ENCODE data around the gene TRAPPC2B. TPM values are rescaled to one million over a fixed set of nuclear protein-coding genes. Genes with fewer than 3 reads are reported as not detected.

TRAPPC2B gene
- 12.1 TPM for polyA plus RNA-seq (ENCODE audit: insufficient read length)

DNA sequence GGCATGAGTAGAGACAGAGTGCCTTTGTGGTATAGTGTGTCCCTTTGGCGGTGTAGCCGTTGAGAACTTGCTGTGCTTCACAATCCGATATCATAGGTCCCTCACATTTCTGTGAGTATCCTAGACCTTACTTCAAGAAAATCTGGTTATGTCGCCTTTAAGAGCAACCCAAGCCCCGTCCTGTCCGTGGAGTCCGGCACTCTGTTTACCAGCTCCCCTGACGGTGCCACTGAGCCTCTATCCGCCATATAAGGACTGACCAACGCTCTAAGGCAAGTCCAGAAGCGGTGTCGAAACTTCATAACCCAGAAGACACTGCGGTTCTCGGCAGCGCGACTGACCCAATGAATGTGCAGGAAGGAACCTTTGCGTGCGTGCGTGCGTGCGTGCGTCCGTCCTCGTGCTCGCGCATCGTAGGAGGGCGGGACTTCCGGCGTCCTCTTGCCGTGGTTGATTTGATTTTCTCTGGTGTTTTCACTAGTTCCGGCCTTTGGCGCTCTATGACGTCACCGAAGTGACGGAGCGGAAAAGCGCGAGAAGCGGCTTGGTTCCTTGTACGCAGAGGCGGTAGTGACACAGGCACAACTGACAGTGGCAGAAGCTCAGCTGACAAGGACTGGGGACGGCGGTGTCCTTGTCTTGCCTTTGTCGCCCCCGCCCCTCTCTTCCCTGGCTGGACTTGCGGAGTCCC is at the start of gene TRAPPC2B, which contains the start of gene ZNF547:
TRAPPC2B (plus strand) TSS at position 555 of the 691 bp plus-strand sequence. CDS start 1,283 bp downstream, outside the sequence.
ZNF547 (plus strand) TSS at position 555 of the 691 bp plus-strand sequence. CDS start 5,005 bp downstream, outside the sequence.
- peak; percentile 100 for DNase-seq

DNA sequence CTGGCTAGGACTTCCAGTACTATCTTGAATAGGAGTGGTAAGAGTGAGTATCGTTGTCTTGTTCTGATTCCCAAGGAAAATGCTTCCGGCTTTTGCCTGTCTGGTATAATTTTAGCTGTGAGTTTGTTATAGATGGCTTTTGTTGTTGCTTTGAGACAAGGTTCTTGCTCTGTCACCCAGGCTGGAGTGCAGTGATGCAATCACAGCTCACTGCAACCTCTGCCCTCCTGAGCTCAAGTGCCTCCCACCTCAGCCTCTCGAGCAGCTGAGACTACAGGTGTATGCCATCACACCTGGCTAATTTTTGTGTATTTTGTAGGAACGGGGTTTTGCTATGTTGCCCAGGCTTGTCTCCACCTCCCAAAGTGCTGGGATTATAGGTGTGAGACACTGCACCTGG is 49.2 kb upstream of the TRAPPC2B start:
- DNase-seq: no peak

DNA sequence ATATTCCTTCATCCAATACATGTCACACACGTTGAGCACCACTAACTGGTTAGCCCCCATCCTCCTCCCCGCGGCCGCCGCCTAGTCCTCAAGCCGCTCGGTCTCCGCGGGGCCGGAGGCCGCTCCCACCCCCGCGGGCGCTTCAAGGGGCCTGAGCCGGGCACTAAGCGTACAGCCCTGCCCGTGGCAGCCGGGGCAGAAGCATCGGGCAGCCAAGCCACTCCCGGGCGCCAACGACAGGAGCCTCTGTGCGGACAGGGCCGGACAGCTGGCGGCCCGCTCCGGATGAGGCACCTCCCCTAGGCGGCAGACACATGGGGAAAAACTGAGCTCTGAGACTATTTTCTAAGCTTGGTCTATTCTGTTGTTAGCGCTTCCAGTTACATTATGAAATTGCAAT is 45.8 kb upstream of the TRAPPC2B start:
- no peak for DNase-seq

DNA sequence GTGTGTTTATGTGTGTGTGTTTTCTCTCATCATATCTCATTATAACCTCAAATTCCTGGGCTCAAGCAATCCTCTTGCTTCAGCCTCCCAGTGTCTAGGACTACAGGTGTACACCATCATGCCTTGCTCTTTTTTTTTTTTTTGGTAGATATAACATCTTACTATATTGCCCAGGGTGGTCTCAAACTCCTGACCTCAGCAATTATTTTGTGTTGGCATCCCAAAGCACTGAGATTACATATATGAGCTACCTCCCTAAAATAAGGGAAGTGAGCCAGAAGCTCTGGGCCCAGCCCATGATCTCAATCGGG is 43.5 kb upstream of the TRAPPC2B start:
- no peak for DNase-seq

DNA sequence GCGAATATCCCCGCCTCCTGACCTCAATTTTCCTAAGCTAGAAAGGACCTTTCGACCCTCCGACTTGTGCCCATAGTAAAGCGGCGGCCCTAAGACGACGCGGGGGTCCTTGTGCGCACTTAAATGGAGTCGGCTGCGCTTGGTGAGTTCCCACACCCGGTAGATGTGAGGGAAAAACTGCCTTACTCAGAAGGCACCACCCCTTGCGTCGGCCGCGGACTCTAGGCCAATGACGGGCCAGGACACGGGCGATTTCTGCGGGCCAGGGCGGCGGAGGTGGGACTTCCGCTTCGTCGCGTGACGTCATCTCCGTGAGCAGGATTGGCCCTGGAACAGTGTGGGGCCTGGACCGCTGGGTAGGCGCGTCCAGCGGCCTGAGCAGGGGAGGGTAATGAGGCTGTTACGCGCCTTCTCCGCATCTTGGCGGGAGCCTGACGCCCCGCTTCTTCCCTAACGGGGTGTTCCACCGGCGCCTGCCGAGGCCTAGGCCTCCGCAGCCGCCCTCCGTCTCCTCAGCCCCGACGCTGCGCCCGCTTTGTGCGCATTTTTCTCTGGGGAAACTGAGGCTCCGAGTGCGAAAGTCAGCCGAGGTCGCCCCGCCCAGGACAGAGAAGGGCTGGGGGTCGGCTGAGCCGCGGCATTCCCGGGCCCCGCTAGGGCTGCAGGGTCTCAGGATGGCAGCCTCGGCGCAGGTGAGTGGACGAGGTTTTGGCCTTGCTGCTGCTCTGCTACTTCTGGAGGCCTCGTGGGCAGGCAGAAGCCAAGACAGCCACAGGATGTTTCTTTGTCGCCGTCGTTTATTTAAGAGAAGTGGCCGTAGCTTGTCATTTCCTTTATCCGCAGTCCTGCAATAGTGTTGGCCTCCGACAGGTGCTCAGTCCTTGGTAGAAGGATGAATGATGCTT is 42.9 kb upstream of the TRAPPC2B start, which contains the start of gene ZNF543:
ZNF543 (plus strand) TSS at position 293 of the 905 bp plus-strand sequence; CDS start at position 675, 382 bp downstream.
- peak; percentile 98 for DNase-seq

DNA sequence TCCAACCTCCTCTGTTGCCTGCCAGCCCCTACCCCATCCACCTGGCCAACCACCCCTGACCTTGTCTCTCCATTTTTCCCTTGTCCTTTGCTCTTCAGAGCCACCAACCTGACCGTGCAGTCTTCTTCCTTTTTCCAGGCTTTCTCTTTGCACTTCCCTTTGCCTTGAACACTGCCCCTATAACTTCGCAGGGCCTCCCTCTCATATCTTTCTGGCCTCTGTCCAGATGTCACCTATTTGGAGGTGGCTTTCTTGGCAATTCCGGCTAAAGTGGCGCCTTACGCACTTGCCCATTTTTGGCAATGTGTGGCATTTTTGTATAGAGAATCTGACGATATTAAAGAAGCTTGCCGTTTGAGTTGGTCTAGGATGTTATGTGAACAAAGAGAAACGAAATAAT is 42.2 kb upstream of the TRAPPC2B start:
- DNase-seq: no peak

DNA sequence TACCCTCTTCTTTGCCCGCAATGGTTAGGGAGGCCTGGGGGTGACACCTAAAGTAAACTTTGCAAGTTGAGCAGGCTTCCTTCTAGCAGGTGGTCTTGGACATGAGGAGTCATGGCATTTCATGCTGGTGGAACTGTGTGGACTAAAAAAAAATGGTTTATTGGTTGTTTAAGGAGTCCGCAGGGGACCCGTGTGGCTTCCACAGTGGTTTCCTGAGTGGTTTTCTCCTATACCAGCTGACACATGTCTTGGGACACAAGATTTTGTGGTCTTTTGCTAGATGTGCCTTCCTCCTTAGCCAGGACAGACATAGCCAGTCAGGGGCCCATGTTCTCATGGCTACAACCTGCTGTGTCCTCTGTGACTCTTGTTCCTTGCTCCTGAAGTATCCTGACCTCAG is 41.6 kb upstream of the TRAPPC2B start:
- DNase-seq: no peak

DNA sequence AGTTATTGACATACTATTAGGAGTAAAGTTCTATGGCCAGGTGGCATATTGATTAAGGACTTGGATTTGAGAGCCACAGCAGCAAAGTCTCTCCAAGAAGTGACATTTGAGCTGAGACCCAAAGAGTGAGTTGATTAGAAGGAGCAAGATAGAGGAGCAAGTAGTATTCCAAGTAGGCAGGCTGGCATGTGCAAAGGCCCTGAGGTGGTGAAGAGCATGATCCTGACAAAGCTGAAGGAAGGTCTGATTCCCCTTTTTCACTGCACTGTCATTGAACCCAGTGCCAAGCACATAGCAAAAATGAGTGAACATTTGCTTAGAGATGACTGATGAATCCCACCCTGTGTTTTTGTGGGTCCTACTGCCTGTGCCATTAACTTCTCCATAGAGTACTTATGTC is 38.4 kb upstream of the TRAPPC2B start:
- DNase-seq: no peak

DNA sequence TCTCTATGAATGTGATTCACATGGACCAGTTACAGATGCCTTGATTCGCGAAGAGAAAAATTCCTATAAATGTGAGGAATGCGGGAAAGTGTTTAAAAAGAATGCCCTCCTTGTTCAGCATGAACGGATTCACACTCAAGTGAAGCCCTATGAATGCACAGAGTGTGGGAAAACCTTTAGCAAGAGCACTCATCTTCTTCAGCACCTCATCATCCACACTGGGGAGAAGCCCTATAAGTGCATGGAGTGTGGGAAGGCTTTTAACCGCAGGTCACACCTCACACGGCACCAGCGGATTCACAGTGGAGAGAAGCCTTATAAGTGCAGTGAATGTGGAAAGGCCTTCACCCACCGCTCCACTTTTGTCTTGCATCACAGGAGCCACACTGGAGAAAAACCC is 35.4 kb upstream of the TRAPPC2B start:
- no peak for DNase-seq

DNA sequence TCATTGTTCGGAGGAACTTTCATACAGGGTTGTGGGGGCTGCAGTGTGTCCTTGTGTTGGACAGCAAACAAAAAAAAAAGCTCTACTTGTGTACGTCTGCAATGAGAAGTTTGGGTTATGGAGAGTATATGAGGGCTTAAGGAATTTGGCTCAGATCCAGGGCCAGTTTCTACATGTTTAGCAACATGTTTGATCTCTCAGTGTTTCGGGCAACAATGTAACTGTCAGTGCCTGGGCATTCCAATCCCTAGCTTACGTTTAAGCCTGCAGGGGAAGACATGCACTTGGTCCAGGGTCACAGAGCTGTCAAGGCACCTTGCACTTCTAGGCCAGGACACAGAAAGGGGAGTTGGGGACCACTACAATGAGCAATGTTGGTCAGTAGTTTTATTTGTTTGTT is 29.2 kb upstream of the TRAPPC2B start:
- DNase-seq: no peak

DNA sequence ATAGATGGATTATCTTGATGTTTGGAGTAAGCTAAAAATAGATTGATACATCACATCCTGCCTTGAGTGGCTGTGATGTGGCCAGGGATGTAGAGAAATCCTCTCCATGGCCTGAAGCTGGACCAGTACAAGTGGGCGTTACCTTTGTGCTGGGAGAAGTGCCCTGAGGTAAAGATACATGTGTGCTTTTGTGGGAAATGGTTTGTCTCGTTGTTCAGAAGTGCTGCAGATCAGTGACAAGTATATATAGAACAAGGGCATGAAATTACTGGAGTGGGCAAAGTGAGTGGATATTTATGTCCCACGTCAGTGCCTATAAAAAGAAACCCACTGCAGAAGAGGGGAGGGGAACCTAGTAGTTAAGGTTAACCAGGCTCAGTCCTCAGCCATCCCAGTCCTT is 24.5 kb upstream of the TRAPPC2B start:
- DNase-seq: no peak

DNA sequence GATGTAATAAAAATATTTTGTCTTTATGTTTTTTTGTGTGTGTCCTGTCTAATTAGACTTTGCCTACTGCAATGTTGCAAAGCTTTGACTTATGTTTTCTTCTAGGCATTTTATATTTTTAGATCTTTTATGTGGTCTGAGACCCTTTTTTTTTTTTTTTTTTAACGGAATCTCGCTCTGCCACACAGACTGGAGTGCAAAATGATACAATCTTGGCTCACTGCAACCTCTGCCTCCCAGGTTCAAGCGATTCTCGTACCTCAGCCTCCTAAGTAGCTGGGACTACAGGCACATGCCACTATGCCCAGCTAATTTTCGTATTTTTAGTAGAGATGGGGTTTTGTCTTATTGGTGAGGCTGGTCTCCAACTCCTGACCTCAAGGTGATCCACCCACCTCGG is 20.8 kb upstream of the TRAPPC2B start:
- no peak for DNase-seq

DNA sequence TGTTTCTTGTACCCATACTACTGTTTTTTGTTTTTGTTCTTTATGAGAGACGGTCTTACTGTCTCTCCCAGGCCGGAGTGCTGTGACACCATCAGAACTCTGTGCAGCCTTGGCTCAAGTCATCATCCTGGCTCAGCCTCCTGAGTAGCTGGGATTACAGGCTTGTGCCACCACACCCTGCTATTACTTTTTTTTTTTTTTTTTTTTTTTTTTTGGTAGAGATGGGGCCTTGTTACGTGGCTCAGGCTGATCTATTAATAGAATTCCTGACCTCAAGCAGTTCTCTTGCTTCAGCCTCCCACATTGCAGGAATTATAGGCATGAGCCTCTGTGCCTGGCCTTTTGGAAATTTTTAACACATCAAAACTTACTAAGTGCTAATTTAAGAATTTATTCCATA is 15.2 kb upstream of the TRAPPC2B start:
- no peak for DNase-seq

DNA sequence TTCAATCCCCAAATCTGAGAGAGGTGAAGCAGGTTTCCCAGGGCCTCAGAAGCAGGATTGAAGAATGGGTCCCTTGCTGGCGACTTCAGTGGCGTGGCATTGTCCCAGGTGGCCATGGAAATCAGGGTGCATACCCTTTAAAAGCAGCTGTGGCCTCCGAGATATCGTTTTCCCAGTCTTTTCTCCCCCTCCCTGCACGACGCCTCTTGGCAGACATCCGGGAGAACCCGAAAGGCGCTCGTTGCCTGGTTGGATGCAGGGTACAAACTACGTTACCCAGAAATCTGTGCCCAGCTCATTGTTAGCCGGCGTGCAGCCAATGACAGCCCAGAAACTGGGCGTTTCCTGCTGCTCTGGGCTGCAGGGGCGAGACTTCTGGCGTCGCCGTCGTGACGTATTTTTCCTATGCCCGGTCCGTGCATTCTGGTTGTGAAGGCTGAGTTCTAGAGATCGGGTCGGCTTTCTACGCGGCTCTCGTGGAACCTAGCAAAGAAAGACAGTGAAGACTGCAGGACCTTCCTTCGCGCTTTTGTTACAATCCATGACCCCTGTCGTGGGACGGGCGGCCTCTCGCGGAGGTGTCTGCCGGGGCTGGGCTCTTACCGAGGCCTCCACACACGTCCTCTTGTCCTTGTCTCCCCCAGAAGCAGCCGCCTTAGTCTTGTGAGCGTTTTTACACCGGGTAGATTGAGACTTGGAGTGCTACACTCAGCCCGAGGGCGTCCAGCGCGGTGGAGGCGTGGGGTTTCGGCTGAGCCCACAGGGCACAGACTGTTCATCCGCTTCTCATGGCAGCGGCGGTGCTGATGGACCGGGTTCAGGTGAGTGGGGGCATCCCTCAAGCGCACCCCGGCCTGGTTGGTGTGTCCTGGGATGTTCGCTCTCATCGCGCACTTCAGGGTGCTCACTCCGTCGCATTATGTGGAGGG is 12.2 kb upstream of the TRAPPC2B start, which contains the start of gene ZNF304:
ZNF304 (plus strand) TSS at position 395 of the 929 bp plus-strand sequence; CDS start at position 789, 394 bp downstream.
- DNase-seq: peak; percentile 98

DNA sequence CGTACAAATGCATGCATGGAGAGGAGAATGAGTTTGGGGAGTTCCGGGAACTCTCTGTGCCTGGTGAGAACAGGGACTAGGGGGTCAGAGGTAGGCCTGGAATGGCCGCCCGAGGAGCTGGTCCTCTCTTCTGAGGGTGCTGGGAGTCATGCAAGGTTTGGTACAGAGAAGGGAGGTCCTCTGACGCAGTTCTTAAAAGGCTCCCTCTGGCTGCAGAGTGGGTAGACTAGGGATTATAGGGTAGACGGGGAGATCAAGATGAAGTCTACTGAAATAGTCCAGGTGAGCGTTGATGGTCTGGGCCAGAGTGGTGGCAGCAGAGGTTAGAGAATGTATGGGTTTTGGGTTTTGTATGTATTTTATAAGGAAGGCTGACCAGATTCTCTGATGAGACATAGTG is 11.5 kb upstream of the TRAPPC2B start:
- no peak for DNase-seq

DNA sequence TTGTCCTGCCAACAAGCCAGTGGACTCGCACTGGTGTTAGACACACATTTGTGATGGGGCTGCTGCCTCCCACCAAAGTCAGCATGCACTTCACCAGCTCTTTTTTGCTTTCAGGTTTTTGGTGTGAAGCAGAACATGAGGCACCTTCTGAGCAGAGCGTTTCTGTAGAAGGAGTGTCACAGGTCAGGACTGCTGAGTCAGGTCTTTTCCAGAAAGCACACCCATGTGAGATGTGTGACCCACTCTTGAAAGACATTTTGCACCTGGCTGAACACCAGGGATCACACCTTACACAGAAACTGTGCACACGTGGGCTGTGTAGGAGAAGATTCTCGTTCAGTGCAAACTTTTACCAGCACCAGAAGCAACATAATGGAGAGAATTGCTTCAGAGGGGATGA is 7.4 kb upstream of the TRAPPC2B start:
- DNase-seq: no peak

DNA sequence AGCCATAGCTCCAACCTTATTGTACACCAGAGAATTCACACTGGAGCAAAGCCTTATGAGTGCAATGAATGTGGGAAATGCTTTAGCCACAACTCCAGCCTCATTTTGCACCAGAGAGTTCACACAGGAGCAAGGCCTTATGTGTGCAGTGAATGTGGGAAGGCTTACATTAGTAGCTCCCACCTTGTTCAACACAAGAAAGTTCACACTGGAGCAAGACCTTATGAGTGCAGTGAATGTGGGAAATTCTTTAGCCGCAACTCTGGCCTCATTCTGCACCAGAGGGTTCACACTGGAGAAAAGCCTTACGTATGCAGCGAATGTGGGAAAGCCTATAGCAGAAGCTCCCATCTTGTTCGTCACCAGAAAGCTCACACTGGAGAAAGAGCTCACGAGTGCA is 5.9 kb upstream of the TRAPPC2B start:
- DNase-seq: no peak

DNA sequence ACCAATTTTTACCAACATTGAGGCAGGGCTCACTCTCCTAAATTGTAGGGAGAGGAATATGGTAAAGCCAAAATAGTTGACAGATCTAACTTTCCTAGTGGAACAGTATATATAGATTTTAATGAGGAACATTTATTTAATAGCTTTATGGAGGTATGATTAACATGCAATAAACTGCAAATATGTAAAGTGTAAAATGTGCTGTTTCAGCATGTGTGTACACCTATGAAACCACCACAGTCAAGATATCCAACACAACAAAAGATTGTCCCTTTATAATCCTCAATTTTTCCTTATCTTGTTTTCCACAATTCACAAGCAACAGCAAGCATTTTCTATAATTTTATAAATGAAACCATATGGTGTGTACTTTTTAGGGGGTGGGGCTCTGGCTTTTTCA is 4.1 kb upstream of the TRAPPC2B start:
- DNase-seq: no peak

DNA sequence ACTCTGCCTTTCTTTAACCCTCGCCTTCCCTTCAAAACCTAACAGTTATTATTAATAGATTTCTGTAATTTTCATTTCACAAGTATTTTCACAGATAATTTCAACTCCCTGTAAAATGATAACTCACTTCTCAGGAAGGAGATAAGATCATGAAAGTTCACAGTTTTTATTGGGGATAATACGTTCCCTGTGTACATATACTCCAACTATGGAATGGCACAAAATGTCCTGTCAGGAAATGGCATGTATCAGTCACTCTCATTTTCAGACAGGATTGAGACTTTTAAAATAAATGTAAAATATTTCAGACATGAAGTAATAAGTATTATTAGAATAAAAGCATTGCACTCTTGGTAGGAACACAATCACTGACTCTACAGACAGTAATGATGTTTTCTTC is 932 bp upstream of the TRAPPC2B start:
- DNase-seq: no peak

DNA sequence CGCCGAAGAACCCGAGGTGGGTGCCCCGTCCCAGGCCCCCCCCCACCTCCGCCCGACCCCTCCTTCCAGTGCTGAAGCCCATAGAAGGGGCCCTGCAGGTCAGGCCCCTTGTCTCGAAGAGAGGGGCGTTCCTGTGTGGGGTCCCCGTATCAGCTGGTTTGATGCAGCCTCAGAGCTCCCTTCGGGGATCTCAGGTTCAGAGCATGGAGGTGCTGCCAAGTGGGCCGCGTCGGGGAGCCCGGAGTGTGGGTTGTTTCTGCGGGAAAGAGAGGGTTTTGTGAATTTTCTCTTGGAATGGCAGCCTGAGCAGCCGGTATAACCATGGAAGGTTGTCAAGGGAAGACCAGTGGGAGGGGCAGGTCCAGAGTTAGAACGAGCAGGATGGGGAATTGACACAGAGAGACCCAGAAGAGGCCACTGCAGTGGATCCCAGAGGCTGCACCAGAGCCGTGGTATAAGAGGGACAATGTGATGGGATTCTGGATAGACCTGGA is 384 bp downstream of the TRAPPC2B start:
- peak; percentile 27 for DNase-seq

DNA sequence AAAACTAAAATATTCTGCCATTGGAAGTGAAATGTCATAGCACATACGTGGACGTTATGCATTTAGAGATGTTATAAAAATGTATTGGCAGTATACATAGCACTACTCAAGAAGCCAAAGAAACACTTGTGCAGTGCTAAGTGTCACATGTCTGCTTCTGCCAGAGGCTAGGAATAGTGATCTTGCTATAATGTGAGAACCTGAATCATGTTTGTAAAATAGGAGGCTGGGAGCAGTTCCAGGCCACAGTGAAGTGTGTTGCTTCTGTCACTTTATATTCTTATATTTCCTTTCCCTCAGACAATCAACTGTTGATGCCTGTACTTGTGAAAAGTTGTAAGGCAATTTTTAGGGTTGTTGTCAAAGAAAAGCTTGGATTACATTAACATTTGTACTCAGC is 3.4 kb downstream of the TRAPPC2B start:
- DNase-seq: no peak

DNA sequence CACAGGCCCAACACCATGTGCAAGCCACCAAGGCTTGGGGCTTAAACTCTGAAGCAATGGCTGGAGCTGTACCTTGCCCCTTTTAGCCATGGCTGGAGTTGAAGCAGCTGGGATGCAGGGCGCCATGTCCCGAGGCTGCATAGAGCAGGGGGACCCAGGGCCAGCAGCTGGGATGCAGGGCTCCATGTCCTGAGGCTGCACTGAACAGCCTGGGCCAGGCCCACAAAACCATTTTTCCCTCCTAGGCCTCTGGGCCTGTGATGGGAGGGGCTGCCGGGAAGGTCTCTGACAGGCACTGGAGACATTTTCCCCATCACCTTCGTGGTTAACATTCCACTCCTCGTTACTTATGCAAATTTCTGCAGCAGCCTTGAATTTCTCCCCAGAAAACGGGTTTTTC is 10.8 kb downstream of the TRAPPC2B start:
- no peak for DNase-seq

Data from hindlimb muscle (tissue), 1 donor.